GM18526 (cell line): ENCODE measurements around the gene UBE2D1.

ENCODE experiments used
- POLR2A ChIP-seq: IDR thresholded peaks from 3 replicates; pipeline ENCODE4 v1.6.1; 2011; ENCODE audit not compliant: insufficient read length; ENCODE audit errors: extremely low read depth

The UBE2D1 gene

DNA sequence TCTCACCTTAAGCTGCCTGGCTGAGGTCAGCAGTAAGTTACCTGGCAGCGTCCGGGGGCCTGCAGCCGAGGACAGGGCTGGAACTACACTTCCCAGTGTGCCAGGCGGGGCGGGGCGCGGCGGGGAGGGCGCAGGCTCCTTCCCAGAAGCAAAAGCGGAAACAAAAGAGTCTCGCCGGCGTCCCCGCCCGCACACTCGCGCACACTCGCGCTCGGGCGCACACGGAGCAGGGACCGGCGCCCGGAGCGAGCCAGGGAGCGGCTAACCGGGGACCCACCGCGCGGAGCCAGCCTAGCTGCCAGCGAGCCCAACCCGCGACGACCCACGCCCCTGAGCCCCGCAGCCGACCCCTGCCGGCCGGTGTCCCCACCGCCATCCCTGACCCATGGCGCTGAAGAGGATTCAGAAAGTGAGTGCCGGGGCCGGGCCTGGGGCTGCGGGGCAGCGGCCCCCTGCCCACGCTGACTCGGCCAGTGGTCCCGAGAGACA is at the start of gene UBE2D1:
UBE2D1 (plus strand) TSS at position 190 of the 489 bp plus-strand sequence; CDS start at position 386, 196 bp downstream.
- peak; percentile 97 for TF ChIP-seq POLR2A

DNA sequence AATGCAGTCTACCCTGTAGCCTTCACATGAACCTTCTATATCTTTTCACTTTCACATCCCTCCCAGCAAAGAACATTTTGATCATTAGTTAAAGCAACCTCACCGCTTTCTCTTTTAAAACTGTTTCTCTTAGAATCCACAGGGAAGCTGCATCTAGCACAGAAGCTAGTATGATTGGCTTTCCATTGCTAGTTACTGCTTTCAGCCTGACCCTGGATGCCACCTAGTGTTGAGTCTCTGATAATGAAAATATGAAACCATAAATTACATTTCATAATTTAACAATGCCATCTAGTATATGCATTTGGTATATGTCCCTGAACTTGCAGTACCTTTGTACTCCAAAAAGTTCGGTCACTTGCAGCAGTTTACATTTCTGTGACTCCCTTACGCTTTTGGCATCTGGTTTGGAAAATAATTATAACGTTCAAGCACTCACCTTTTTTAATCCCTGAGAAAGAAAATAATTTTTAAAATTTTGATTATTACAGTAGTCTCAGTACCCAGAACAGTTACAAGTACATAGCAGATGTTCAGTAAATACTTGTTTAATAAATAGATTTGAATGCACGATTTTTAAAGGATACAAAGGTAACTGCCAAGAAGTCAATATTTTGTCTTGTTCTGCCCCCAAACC is 43.1 kb upstream of the UBE2D1 start:
- no peak for TF ChIP-seq POLR2A

DNA sequence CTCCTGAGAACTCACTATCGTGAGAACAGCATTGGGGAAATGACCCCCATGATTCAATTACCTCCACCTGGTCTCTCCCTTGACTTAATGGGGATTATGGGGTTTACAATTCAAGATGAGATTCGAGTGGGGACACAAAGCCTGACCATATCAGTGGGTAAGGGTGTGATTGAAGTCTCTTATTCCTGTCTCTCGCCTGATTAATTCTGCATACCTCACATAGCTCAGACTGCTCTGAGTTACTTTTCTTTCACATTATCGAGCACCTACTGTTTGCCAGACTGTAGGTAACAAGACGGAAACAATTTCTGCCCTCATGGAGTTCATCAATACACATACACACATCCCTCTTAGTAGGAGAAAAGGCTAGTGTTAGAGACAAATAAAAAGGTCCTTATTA is 40.8 kb upstream of the UBE2D1 start:
- TF ChIP-seq POLR2A, result no peak

DNA sequence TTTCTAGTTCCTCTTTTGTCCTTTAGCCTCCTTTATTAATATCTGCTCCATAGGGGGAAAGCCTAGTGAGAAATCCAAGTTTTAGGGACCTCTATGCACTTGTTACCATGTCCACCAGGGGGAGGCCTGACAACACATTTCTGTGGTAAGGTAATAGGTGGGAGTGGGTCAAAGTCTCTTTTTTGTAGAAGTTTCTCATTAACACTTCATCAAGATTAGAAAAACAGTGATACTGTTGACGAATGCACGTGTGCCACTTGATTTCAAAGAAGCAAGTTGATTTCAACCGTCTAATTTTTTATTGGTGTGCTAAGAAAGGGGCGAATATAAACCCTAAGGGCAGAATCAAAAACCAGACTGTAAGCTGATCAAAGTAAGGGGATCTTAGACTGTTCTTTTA is 35.2 kb upstream of the UBE2D1 start:
- no peak for TF ChIP-seq POLR2A

DNA sequence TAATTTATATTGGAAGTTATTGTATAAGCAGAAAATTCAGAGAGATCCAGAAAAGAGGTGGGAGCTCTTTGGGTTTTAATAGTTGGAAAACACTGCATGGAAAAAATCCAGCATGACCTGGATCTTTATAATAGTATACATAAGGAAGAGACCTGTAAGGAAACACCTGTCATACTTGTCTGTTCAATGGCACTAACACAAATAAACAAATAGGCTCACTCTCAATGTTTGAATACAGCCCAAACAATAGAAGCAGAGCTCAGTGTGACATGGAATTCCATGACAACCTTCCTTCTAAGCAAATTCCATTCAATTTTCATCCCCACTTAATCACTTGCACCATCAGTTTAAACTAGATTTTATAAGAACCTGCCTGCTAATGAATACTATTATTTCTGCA is 34.1 kb upstream of the UBE2D1 start:
- no peak for TF ChIP-seq POLR2A

DNA sequence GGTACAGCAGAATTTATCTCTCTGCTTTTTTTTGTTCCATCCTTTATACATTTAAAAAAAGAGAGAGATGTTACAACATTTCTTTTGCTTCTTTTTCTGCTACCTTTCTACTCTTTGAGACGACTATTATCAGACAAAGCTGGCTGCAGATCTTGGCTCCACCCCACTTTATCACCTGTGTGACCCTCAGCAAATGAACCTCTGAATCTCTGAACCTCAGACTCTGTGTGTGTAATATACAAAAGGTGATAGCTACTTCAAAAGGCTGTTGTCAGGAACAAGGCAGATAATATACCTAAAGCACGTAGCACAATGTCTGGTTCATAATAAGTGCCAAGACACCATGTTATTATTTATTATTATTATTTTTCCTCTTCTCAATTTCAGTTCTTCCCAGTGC is 32.6 kb upstream of the UBE2D1 start:
- TF ChIP-seq POLR2A, result no peak

DNA sequence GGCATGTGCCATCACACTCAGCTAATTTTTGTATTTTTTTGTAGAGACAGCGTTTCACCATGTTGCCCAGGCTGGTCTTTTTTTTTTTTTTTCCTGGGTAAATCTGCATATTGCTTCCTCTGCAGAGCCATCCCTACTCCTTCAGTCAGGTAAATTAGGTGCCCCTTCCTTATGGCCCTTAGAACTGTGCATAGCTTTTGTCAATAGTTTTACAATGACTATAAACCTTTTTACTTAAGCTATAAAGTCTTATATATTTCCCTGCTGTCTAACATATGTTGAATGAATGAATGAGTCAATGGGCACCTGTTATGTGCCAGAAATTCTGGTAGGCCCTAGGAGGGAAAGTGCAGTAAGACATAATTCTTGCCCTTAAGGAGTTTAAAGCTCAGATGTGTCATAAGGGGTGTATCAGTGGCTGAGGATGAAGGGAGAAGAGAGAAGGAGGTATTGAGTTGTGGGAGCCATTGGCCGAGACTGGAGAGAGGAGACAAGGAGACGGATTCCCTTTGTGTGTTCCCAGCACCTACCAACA is 30.6 kb upstream of the UBE2D1 start:
- TF ChIP-seq POLR2A, result no peak

DNA sequence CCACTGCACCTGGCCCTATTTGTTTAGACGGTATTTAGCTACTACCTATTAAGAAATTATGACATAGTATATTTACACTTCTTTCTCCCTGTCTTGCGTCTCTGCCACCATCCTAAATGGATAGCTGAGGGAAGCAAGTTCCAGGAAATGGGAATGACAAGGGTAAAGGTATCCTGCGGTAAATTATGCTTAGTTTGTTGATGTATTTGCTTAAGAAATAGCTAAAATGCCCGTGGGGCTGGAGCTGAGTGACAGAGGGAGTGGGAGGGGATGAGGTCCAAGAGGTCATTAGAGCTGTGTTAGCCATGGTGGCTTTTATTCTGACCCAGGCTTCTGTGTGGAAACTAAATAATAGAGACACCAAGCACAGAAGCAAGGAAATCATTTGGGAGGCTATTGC is 29.0 kb upstream of the UBE2D1 start:
- TF ChIP-seq POLR2A, result no peak

DNA sequence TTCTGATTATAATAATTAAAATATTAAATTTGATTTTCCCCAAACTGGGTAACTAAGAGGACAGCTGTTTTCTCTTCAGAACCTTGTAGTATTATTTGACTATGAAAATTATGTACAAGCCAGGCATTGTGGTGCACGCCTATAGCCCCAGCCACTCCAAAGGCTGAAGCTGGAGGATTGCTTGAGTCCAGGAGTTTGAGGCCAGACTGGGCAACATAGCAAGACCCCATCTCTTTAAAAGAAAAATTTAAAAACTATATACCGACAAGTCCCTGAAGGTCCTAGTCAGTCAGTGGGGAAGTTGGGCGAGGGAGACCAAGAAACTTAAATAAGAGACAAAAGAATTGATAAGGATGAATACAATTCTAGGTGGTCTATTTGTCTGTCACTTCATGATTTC is 27.1 kb upstream of the UBE2D1 start:
- TF ChIP-seq POLR2A, result no peak

DNA sequence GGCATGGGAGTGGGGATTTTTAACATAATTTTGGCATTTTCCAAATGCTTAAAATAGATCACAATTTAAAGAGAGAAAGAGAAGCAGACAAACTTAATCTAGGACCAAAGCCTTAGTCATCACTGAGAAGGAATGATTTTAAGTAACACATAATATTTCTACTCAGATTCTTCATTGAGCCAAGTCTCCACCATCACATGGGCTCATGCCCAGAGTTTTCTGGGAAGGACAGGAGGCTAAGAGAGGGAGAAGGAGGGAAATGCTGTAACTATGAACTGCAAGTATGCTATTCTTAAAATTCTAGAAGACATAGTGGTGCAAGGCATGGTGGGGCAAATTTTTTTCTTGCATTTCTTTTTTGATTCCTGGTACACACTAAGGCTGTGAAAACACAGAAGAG is 23.8 kb upstream of the UBE2D1 start:
- no peak for TF ChIP-seq POLR2A

DNA sequence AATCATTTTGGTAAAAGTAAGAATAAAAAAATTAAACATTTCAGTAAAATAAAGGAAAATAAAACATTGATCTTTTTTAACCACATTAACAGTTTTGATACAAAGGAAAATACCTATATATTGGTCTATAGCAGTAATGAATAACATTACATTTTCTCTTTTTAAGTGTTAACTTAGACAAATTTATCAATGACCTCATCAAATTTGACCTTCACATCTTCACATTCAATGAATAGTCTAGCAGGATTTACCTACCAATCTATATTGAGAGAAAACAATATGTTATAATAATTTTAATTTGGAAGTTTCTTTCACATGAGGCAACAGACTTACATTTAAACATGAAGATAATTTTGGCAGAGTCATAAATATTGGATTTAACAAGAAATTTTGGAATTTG is 17.9 kb upstream of the UBE2D1 start:
- TF ChIP-seq POLR2A, result no peak

DNA sequence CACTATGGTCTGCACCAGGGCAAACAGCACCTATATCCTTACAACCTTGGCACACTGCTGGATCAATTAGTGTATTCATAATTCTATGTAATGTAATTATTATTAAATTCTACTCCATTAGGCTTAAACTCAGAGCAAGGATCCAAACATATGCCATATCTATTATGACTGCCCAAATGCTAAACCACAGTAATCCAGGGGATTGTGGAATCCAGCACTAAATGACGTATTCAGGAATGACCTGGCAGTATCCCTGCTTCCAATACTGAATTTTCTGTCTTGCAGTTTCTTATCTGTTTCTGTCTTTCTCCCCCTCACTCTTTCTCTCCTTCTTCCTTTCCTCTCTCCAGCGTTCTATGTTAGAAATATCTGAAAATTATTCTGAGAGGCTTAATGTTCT is 16.5 kb upstream of the UBE2D1 start:
- no peak for TF ChIP-seq POLR2A

DNA sequence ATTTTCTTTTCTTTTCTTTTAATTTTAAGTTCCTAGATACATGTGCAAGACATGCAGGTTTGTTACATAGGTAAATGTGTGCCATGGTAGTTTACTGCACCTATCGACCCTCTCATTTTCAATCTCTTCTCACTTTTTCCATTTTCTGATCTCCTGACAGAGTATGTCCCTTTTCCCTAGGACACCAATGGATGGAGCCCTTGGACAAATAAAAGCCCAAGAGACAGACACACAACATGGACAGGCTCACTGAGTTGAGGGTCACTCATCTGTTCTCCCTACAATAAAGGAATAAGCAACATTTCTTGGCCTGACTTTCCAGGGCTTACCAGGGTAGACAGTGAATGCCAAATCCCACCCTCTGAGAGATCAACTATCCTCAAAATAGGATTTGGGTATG is 15.2 kb upstream of the UBE2D1 start:
- TF ChIP-seq POLR2A, result no peak

DNA sequence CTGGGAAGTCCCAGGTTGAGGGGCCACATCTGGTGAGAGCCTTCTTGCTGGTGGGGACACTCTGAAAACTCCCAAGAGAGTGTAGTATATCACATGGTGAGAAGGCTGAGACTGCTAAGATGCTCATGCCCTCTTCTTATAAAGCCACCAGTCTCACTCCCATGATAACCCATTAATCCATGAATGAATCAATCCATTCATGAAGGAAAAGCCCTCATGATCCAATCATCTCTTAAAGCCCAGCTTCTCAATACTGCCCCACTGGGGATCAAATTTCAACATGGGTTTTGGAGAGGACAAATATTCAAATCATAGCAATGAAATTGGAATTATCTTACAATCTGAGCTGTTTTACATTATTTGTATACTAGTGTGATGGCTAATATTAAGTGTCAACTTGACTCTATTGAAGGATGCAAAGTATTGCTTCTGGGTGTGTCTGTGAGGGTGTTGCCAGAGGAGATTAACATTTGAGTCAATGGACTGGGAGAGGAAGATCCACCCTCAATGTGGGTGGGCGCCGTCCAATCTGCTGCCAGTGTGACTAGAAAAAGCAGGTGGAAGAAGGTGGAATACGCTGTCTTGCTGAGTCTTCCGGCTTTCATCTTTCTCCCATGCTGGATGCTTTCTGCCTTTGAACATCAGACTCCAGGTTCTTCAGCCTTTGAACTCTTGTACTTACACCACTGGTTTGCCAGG is 14.3 kb upstream of the UBE2D1 start:
- no peak for TF ChIP-seq POLR2A

DNA sequence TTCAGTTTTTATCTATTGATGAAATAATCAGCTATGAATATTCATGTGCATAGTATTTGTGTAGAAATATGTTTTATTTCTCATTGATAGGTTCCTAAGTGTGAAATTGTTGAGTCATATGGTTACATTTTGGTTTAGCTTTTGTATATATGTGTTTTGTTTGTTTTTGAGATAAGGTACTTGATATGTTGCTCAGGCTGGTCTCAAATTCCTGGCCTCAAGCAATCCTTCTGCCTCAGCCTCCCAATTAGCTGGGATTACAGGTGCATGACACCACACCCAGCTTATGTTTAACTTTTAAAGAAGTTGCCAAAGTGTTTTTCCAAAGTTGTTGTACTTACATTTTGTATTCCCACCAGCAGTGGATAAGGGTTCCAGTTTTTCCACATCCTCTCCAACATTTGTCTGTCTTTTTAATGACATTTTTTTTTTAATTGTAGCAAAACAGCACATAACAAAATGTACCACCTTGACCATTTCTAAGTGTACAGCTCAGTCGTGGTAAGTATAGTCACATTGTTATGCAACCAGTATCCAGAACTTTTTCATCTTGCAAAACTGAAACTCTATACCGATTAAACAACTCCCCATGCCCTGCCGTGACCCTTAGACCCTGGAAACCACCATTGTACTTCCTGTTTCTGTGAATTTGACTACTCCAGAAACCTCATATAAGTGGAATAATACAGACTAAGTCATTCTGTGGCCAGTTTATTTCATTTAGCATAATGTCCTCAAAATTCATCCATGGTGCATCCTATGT is 12.6 kb upstream of the UBE2D1 start:
- no peak for TF ChIP-seq POLR2A

DNA sequence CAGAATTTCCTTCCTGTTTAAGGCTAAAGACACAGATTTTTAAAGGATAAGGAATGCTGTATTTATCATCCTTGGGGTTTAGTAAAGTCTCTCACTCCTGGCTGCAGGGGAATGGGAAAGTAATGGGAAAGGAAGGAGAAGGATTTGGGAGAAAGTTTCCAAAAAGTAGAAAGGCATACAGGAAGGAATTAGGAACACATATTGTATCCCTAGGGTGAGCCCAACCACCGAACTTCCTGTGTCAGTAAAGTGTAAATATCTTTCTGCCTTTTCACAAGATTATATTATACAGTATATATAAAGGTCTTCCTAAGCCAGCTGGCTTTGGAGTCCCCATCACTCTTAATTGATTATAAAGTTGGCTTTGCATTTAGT is 12.0 kb upstream of the UBE2D1 start:
- TF ChIP-seq POLR2A, result no peak
